ENCODE results near the gene DACH1. TPM values are rescaled to one million over a fixed set of nuclear protein-coding genes. Genes with fewer than 3 reads are reported as not detected.

Gene DACH1
- total RNA-seq, 4 donors from 2014 or later, result 0.08 to 2.3 (median 0.71) TPM

GRCh38 chr13:71712988-71713653 lies 153.9 kb downstream of the DACH1 start:
- Histone ChIP-seq H3K27me3 (no peaks in the 10 kb centered on the region), H3K4me3 (no peak overlapping the region), H3K27ac (no peak overlapping the region), H3K9me3 (no peaks in the 10 kb centered on the region), H3K36me3 (no peaks in the 10 kb centered on the region), H3K4me1 (peaks cover 0 to 5% (median 0%) of the 10 kb centered on the region in 3 donors)
- TF ChIP-seq POLR2A (IDR thresholded peaks at IDR 0.05) (no peak), CTCF (IDR thresholded peaks at IDR 0.05) (no peak)
- no peak for DNase-seq
- intact Hi-C loops (cut with DNase I), result no loop called here
- WGBS, 2 donors, result 17 to 19% methylated on average over 3 of the region's 3 CpGs

GRCh38 chr13:71704656-71705055 lies 162.3 kb downstream of the DACH1 start:
- H3K36me3 ChIP-seq, result no peaks in the 10 kb centered on the region
- no peak overlapping the region for H3K4me3 ChIP-seq
- WGBS, 2 donors, result 72 to 78% methylated on average over 4 of the region's 4 CpGs
- no peak for DNase-seq
- no peaks in the 10 kb centered on the region for H3K4me1 ChIP-seq
- no peak overlapping the region for H3K27ac ChIP-seq
- no peak for TF ChIP-seq POLR2A (IDR thresholded peaks at IDR 0.05)
- no peak for TF ChIP-seq CTCF (IDR thresholded peaks at IDR 0.05)
- no peaks in the 10 kb centered on the region for H3K27me3 ChIP-seq
- no peaks in the 10 kb centered on the region for H3K9me3 ChIP-seq
- intact Hi-C loops (cut with DNase I), result no loop called here

- TF ChIP-seq CTCF (IDR thresholded peaks at IDR 0.05), result no peak
- no peaks in the 10 kb centered on the region for H3K27me3 ChIP-seq
- H3K4me1 ChIP-seq, result no peaks in the 10 kb centered on the region
- WGBS, 2 donors, result 76 to 94% methylated on average over 2 of the region's 2 CpGs
- H3K9me3 ChIP-seq, result no peaks in the 10 kb centered on the region
- no peak overlapping the region for H3K27ac ChIP-seq
- no peak overlapping the region for H3K4me3 ChIP-seq
- intact Hi-C loops (cut with DNase I), result no loop called here
- H3K36me3 ChIP-seq, result no peaks in the 10 kb centered on the region
- DNase-seq, result no peak
These were observed 163.9 kb downstream of the DACH1 start for GRCh38 chr13:71703138-71703537.

GRCh38 chr13:71702253-71702652 lies 164.8 kb downstream of the DACH1 start:
- no peak overlapping the region for H3K4me3 ChIP-seq
- no peaks in the 10 kb centered on the region for H3K27me3 ChIP-seq
- H3K4me1 ChIP-seq, result no peaks in the 10 kb centered on the region
- intact Hi-C loops (cut with DNase I), result no loop called here
- H3K9me3 ChIP-seq, result no peaks in the 10 kb centered on the region
- WGBS, 2 donors, result 79 to 85% methylated on average over 1 of the region's 1 CpG
- no peak overlapping the region for H3K27ac ChIP-seq
- no peaks in the 10 kb centered on the region for H3K36me3 ChIP-seq
- DNase-seq, result no peak
- TF ChIP-seq POLR2A (IDR thresholded peaks at IDR 0.05), result no peak
- TF ChIP-seq CTCF (IDR thresholded peaks at IDR 0.05), result no peak

GRCh38 chr13:71701741-71702140 lies 165.3 kb downstream of the DACH1 start:
- H3K27ac ChIP-seq, result no peak overlapping the region
- no peaks in the 10 kb centered on the region for H3K27me3 ChIP-seq
- H3K4me1 ChIP-seq, result no peaks in the 10 kb centered on the region
- 87 to 88% methylated on average over 4 of the region's 4 CpGs for WGBS, 2 donors
- no peak for TF ChIP-seq POLR2A (IDR thresholded peaks at IDR 0.05)
- no peak for TF ChIP-seq CTCF (IDR thresholded peaks at IDR 0.05)
- intact Hi-C loops (cut with DNase I), result no loop called here
- DNase-seq, result no peak
- H3K9me3 ChIP-seq, result no peaks in the 10 kb centered on the region
- no peaks in the 10 kb centered on the region for H3K36me3 ChIP-seq
- no peak overlapping the region for H3K4me3 ChIP-seq

All from esophagus squamous epithelium (tissue), 5 donors.